H1 (cell line): ENCODE data around the gene TRAF4. TPM values are rescaled to one million over a fixed set of nuclear protein-coding genes. Genes with fewer than 3 reads are reported as not detected.
A peak's percentile ranks its signal among the peaks of the same experiment; 100 is the strongest.

Experiments used
- CHD1 ChIP-seq: IDR thresholded peaks from 2 replicates; pipeline ENCODE4 v1.6.1; 2012; ENCODE audit warnings: low read depth, low read length, improper control_type of control experiment
- CTBP2 ChIP-seq: IDR thresholded peaks from 2 replicates; pipeline ENCODE4 v1.7.0; 2011; ENCODE audit warnings: borderline replicate concordance, mild to moderate bottlenecking, moderate library complexity, mixed read lengths, low read length; ENCODE audit not compliant: insufficient read depth, insufficient read length
- MAFK ChIP-seq: IDR thresholded peaks from 2 replicates; pipeline ENCODE4 v1.6.1; 2012; ENCODE audit warnings: low read depth, mild to moderate bottlenecking, improper control_type of control experiment, low read length
- NRF1 ChIP-seq: IDR thresholded peaks from 2 replicates; pipeline ENCODE4 v1.6.1; 2011; ENCODE audit warnings: mild to moderate bottlenecking, low read depth, low read length, improper control_type of control experiment
- PHF8 ChIP-seq: fragments of 200-600 bp; sonication (generic); conservative IDR thresholded peaks from 2 replicates; pipeline ENCODE4 v1.7.1; 2012; ENCODE audit warnings: low read depth, mild to moderate bottlenecking, inconsistent platforms, low read length, moderate library complexity
- POLR2A ChIP-seq, 2 experiments: IDR thresholded peaks; 1 replicate in 1 of 2; 2 replicates in 1 of 2; pipeline ENCODE4 v1.6.1; 2011; ENCODE audit warnings: low read depth in 2 of 2, low read length in 2 of 2, mild to moderate bottlenecking in 2 of 2; ENCODE audit errors: control extremely low read depth in 1 of 2
- RAD21 ChIP-seq, 2 experiments: IDR thresholded peaks in 1 of 2; conservative IDR thresholded peaks in 1 of 2; 2 replicates each; pipeline ENCODE4 v1.6.1; 2011; ENCODE audit warnings: low read depth in 2 of 2, low read length in 2 of 2, improper control_type of control experiment in 1 of 2, inconsistent platforms in 1 of 2, mild to moderate bottlenecking in 1 of 2, moderate library complexity in 1 of 2
- TBP ChIP-seq: IDR thresholded peaks from 2 replicates; pipeline ENCODE4 v1.6.1; 2011; ENCODE audit warnings: low read depth, low read length, improper control_type of control experiment
- polyA plus RNA-seq, 7 experiments: library from polyadenylated mRNA; depleted of rRNA in 3 of 7; stranded (reverse) in 5 of 7; unstranded in 2 of 7; fragments of >200 nt in 5 of 7; fragments of 200-250 nt in 2 of 7; gene quantifications; 1 replicate in 5 of 7; 2 replicates in 1 of 7; 4 replicates in 1 of 7; pipeline versions ENCODE4 v1.2.1 to v1.2.3, GENCODE V29; 2011 to 2013; ENCODE audit warnings: missing spikeins in 2 of 7, mixed read lengths in 2 of 7
- total RNA-seq: library from RNA; stranded (reverse); fragmentation: NEBNext Ultra II Directional; extraction: Animal tissue kit (Norgen Biotek cat#: 25700); gene quantifications from 2 replicates; pipeline ENCODE4 v1.2.1, GENCODE V29; 2021
- TF ChIP-seq, protein P1 (sequence below): fragments of 300-600 bp; sonication (generic); IDR thresholded peaks from 2 replicates; pipeline ENCODE4 v1.7.1; 2012; ENCODE audit warnings: low read length, moderate library complexity, mild to moderate bottlenecking, inconsistent platforms; ENCODE audit not compliant: insufficient replicate concordance

TRAF4 gene
- total and polyA plus RNA-seq, 2 of the 8 experiments (the other 6 are each of a cell fraction or from before 2014, with no cell fraction given), result 167 to 170 TPM

DNA sequence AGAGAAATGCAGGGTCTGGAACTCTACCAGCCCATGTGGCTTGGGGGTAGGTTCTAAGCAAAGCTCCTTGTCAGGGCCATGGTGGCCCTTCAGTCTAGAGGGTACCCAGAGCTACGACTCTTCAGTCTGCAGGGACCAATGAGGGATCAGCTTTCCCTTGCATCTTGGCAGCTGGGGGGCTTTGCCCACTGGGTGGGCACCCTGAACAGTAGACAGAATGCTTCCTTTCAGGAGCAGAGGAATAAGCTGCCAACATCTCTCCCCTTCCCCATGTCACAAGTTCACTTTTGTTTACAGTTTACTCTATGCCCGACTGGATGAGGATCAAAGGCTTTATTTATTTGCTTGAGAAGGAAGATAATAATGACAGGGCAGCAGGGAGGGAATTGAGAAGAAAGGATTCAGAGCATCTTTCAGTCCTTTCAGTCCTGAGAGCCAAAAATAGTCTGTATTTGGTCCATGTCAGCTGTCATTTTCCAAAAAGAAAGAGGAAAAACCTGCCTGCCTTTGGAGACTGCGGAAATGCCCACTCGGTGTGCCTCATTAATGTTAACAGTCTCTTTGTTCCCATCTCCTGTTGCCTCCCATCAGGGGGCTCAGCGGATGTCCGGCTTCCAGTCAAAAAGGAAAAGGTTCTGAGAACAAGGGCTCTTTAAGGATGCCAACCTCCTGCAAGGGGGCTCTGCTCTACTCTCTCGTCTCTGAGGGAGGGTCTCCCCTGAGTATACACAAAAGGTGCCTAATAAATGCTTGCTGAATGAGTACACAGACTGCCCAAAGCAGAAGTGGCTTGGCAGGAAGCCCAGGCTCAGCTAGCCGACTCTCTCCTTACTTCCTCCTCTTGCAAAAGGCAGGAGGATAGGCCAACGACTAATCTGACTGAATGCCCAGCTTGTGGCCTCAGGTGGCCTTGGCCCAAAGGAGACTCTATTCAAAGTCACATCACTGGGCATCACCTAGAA, 17.1 kb downstream of the TRAF4 start (continued):
- TF ChIP-seq CHD1 (no peak), TBP (no peak), CTBP2 (peak; percentile 67), MAFK (no peak), POLR2A (IDR thresholded peaks at IDR 0.05; ENCODE audit: control extremely low read depth in 1 of 2, low read depth in 2 of 2, low read length in 2 of 2) (no peak), RAD21 (IDR thresholded peaks at IDR 0.05 in 1 of 2, conservative IDR thresholded peaks at IDR 0.05 in 1 of 2; ENCODE audit: low read depth in 2 of 2, low read length in 2 of 2) (no peak; a peak in 1 of 4 replicates), NRF1 (no peak), PHF8 (no peak)
- TF ChIP-seq, protein P1, sequence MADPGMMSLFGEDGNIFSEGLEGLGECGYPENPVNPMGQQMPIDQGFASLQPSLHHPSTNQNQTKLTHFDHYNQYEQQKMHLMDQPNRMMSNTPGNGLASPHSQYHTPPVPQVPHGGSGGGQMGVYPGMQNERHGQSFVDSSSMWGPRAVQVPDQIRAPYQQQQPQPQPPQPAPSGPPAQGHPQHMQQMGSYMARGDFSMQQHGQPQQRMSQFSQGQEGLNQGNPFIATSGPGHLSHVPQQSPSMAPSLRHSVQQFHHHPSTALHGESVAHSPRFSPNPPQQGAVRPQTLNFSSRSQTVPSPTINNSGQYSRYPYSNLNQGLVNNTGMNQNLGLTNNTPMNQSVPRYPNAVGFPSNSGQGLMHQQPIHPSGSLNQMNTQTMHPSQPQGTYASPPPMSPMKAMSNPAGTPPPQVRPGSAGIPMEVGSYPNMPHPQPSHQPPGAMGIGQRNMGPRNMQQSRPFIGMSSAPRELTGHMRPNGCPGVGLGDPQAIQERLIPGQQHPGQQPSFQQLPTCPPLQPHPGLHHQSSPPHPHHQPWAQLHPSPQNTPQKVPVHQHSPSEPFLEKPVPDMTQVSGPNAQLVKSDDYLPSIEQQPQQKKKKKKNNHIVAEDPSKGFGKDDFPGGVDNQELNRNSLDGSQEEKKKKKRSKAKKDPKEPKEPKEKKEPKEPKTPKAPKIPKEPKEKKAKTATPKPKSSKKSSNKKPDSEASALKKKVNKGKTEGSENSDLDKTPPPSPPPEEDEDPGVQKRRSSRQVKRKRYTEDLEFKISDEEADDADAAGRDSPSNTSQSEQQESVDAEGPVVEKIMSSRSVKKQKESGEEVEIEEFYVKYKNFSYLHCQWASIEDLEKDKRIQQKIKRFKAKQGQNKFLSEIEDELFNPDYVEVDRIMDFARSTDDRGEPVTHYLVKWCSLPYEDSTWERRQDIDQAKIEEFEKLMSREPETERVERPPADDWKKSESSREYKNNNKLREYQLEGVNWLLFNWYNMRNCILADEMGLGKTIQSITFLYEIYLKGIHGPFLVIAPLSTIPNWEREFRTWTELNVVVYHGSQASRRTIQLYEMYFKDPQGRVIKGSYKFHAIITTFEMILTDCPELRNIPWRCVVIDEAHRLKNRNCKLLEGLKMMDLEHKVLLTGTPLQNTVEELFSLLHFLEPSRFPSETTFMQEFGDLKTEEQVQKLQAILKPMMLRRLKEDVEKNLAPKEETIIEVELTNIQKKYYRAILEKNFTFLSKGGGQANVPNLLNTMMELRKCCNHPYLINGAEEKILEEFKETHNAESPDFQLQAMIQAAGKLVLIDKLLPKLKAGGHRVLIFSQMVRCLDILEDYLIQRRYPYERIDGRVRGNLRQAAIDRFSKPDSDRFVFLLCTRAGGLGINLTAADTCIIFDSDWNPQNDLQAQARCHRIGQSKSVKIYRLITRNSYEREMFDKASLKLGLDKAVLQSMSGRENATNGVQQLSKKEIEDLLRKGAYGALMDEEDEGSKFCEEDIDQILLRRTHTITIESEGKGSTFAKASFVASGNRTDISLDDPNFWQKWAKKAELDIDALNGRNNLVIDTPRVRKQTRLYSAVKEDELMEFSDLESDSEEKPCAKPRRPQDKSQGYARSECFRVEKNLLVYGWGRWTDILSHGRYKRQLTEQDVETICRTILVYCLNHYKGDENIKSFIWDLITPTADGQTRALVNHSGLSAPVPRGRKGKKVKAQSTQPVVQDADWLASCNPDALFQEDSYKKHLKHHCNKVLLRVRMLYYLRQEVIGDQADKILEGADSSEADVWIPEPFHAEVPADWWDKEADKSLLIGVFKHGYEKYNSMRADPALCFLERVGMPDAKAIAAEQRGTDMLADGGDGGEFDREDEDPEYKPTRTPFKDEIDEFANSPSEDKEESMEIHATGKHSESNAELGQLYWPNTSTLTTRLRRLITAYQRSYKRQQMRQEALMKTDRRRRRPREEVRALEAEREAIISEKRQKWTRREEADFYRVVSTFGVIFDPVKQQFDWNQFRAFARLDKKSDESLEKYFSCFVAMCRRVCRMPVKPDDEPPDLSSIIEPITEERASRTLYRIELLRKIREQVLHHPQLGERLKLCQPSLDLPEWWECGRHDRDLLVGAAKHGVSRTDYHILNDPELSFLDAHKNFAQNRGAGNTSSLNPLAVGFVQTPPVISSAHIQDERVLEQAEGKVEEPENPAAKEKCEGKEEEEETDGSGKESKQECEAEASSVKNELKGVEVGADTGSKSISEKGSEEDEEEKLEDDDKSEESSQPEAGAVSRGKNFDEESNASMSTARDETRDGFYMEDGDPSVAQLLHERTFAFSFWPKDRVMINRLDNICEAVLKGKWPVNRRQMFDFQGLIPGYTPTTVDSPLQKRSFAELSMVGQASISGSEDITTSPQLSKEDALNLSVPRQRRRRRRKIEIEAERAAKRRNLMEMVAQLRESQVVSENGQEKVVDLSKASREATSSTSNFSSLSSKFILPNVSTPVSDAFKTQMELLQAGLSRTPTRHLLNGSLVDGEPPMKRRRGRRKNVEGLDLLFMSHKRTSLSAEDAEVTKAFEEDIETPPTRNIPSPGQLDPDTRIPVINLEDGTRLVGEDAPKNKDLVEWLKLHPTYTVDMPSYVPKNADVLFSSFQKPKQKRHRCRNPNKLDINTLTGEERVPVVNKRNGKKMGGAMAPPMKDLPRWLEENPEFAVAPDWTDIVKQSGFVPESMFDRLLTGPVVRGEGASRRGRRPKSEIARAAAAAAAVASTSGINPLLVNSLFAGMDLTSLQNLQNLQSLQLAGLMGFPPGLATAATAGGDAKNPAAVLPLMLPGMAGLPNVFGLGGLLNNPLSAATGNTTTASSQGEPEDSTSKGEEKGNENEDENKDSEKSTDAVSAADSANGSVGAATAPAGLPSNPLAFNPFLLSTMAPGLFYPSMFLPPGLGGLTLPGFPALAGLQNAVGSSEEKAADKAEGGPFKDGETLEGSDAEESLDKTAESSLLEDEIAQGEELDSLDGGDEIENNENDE, result peak; percentile 45
